HCT116 (cell line): Measurements from ENCODE around the gene NDUFAB1. TPM values are rescaled to one million over a fixed set of nuclear protein-coding genes. Genes with fewer than 3 reads are reported as not detected.

Experiments used
- ATAC-seq: fragments of 200-7000 bp; cut with Tn5 transposase; 2 replicates; pipeline ENCODE4 v1.9.1; 2020; ENCODE audit warnings: mild to moderate bottlenecking, moderate library complexity
- BruUV-seq: library from RNA; stranded (reverse); fragments of 400-500 nt; replicated peaks from 2 replicates; lab custom pipeline; 2021; lab: Mats Ljungman, UMichigan
- CTCF ChIA-PET: fragments of 300-600 bp; sonication (Branson Sonifier 250); formaldehyde crosslinking; loops from one replicate; lab custom pipeline; 2021; ENCODE audit warnings: antibody characterized with exemption; lab: Charles Lee
- POLR2A ChIA-PET: fragments of 300-600, 350-600 bp; sonication (Branson Sonifier 250); formaldehyde crosslinking; loops from one replicate; lab custom pipeline; 2021; ENCODE audit warnings: antibody characterized with exemption; lab: Charles Lee
- RAD21 ChIA-PET, 2 experiments: fragments of 300-600 bp; sonication (Branson Sonifier 250); formaldehyde crosslinking; loops; one replicate each; lab custom pipeline; 2023; ENCODE audit warnings: low total read pairs in 2 of 2; ENCODE audit not compliant: uncharacterized antibody in 2 of 2, unreplicated experiment in 2 of 2, low non-redundant PET in 1 of 2; lab: Charles Lee
- DNase-seq: peaks from one replicate; pipeline ENCODE4 v3.0.0-alpha.2; 2010; ENCODE audit warnings: low read depth, low spot score
- H2AFZ ChIP-seq: fragments of 200-600 bp; shearing (Covaris generic), sonication (generic); 2 replicates; pipeline ENCODE4 v1.6.1; 2017; ENCODE audit warnings: low read depth, mixed run types, mixed read lengths, antibody characterized with exemption, low read length; ENCODE audit not compliant: poor library complexity, severe bottlenecking
- H3K27ac ChIP-seq: 2 replicates; pipeline ENCODE4 v1.5.1; 2012; ENCODE audit warnings: low read depth, low read length
- H3K27me3 ChIP-seq: fragments of 200-600 bp; sonication (generic); 2 replicates; pipeline ENCODE4 v1.6.1; 2016; ENCODE audit warnings: mixed run types, low read length, mixed read lengths; ENCODE audit not compliant: insufficient read depth
- H3K36me3 ChIP-seq, 2 experiments: fragments of 200-500 bp in 1 of 2; fragments of 200-600 bp in 1 of 2; sonication (Bioruptor generic) in 1 of 2; sonication (generic) in 1 of 2; 2 replicates each; pipeline versions ENCODE4 v1.5.1 to v1.6.1; 2014 to 2016; ENCODE audit warnings: low read length in 2 of 2, inconsistent platforms in 1 of 2, mixed read lengths in 1 of 2, mixed run types in 1 of 2; ENCODE audit not compliant: insufficient read depth in 2 of 2, control insufficient read depth in 1 of 2
- H3K4me1 ChIP-seq, 2 experiments: fragments of 200-600 bp in 1 of 2; sonication (generic) in 1 of 2; 2 replicates each; pipeline versions ENCODE4 v1.5.1 to v1.6.1; 2012 to 2017; ENCODE audit warnings: low read length in 2 of 2, inconsistent platforms in 1 of 2, mild to moderate bottlenecking in 1 of 2, mixed read lengths in 1 of 2, mixed run types in 1 of 2, moderate library complexity in 1 of 2; ENCODE audit not compliant: insufficient read depth in 2 of 2, control insufficient read depth in 1 of 2
- H3K4me2 ChIP-seq: fragments of 200-600 bp; sonication (generic); 2 replicates; pipeline ENCODE4 v1.6.1; 2017; ENCODE audit warnings: mixed run types, low read length, mixed read lengths
- H3K4me3 ChIP-seq, 2 experiments: fragments of 200-600 bp in 1 of 2; sonication (generic) in 1 of 2; replicated peaks in 1 of 2; 2 replicates each; pipeline ENCODE4 v1.5.1; 2011 to 2016; ENCODE audit warnings: low read length in 2 of 2, control low read depth in 1 of 2, low read depth in 1 of 2, mild to moderate bottlenecking in 1 of 2, mixed read lengths in 1 of 2, mixed run types in 1 of 2
- H3K79me2 ChIP-seq: fragments of 200-600 bp; sonication (generic); 2 replicates; pipeline ENCODE4 v1.6.1; 2017; ENCODE audit warnings: mild to moderate bottlenecking, mixed run types, low read length, moderate library complexity, mixed read lengths; ENCODE audit not compliant: insufficient read depth
- H3K9ac ChIP-seq: fragments of 200-600 bp; sonication (generic); 2 replicates; pipeline ENCODE4 v1.6.1; 2016; ENCODE audit warnings: low read length, mixed read lengths
- H3K9me2 ChIP-seq: fragments of 200-600 bp; sonication (generic), shearing (Covaris generic); 2 replicates; pipeline ENCODE4 v1.6.1; 2017; ENCODE audit warnings: mixed run types, mild to moderate bottlenecking, moderate library complexity; ENCODE audit not compliant: insufficient read depth
- H3K9me3 ChIP-seq, 2 experiments: fragments of 200-500 bp in 1 of 2; fragments of 200-600 bp in 1 of 2; sonication (Bioruptor generic) in 1 of 2; sonication (generic) in 1 of 2; 2 replicates each; pipeline ENCODE4 v1.6.1; 2014 to 2017; ENCODE audit warnings: low read length in 2 of 2, mixed read lengths in 2 of 2, inconsistent platforms in 1 of 2, low read depth in 1 of 2, mild to moderate bottlenecking in 1 of 2, mixed run types in 1 of 2, moderate library complexity in 1 of 2; ENCODE audit not compliant: control insufficient read depth in 1 of 2, insufficient read depth in 1 of 2
- H4K20me1 ChIP-seq: fragments of 200-600 bp; sonication (generic), shearing (Covaris generic); 2 replicates; pipeline ENCODE4 v1.6.1; 2017; ENCODE audit warnings: mixed run types, mild to moderate bottlenecking, moderate library complexity; ENCODE audit not compliant: insufficient read depth
- CBX3 ChIP-seq: IDR thresholded peaks from 2 replicates; pipeline ENCODE4 v1.6.1; 2012; ENCODE audit warnings: low read depth
- ELF1 ChIP-seq: IDR thresholded peaks from 2 replicates; pipeline ENCODE4 v1.6.1; 2012; ENCODE audit warnings: low read depth, borderline replicate concordance
- EZH2phosphoT487 ChIP-seq: fragments of 200-600 bp; IDR thresholded peaks from 2 replicates; pipeline ENCODE4 v1.6.1; 2018; ENCODE audit warnings: antibody characterized with exemption, borderline replicate concordance
- FOSL1 ChIP-seq: IDR thresholded peaks from 2 replicates; pipeline ENCODE4 v1.6.1; 2012; ENCODE audit warnings: low read depth
- RAD21 ChIP-seq: IDR thresholded peaks from 2 replicates; pipeline ENCODE4 v1.6.1; 2012; ENCODE audit warnings: low read depth, mild to moderate bottlenecking
- SRF ChIP-seq: IDR thresholded peaks from 2 replicates; pipeline ENCODE4 v1.6.1; 2012; ENCODE audit warnings: low read depth
- TCF7L2 ChIP-seq: IDR thresholded peaks from 2 replicates; pipeline ENCODE4 v1.7.0; 2011; ENCODE audit warnings: borderline replicate concordance, inconsistent platforms; ENCODE audit not compliant: insufficient read depth, insufficient read length; ENCODE audit errors: extremely low read depth
- YY1 ChIP-seq: IDR thresholded peaks from 2 replicates; pipeline ENCODE4 v1.6.1; 2011; ENCODE audit warnings: low read length, low read depth, moderate library complexity, mild to moderate bottlenecking; ENCODE audit not compliant: insufficient replicate concordance; ENCODE audit errors: extremely low read depth
- ZNF274 ChIP-seq: fragments of 200-500 bp; sonication (Bioruptor generic); IDR thresholded peaks from 2 replicates; pipeline ENCODE4 v1.6.1; 2014; ENCODE audit warnings: mild to moderate bottlenecking, low read depth, low read length, inconsistent platforms
- intact Hi-C: fragments of 100-400 bp; cut with micrococcal nuclease; formaldehyde crosslinking; loops from 2 replicates; pipeline ENCODE4 v1.10.0; 2022
- total RNA-seq: library from RNA; stranded (reverse); gene quantifications from one replicate; pipeline ENCODE4 v1.2.1, GENCODE V29; 2021; ENCODE audit not compliant: unreplicated experiment
- TF ChIP-seq, protein P1 (sequence below): IDR thresholded peaks from 2 replicates; pipeline ENCODE4 v1.6.1; 2012; ENCODE audit warnings: low read depth
- TF ChIP-seq, protein P2 (sequence below): IDR thresholded peaks from 2 replicates; pipeline ENCODE4 v1.6.1; 2011; ENCODE audit warnings: mild to moderate bottlenecking, low read length, moderate library complexity; ENCODE audit not compliant: insufficient replicate concordance; ENCODE audit errors: extremely low read depth
- TF ChIP-seq, protein P3 (sequence below): IDR thresholded peaks from 2 replicates; pipeline ENCODE4 v1.6.1; 2012
- TF ChIP-seq, protein P4 (sequence below): IDR thresholded peaks from 2 replicates; pipeline ENCODE4 v1.6.1; 2012

The NDUFAB1 gene
- total RNA-seq, 1 experiment from 2014 or later: 169 TPM

- no peak overlapping the region for H3K9ac ChIP-seq
- RAD21 ChIA-PET: no interaction called here
- H3K27ac ChIP-seq: no peak overlapping the region
- H3K9me2 ChIP-seq: no peaks in the 10 kb centered on the region
- H3K4me2 ChIP-seq: no peak overlapping the region
- H4K20me1 ChIP-seq: no peaks in the 10 kb centered on the region
- no peaks in the 10 kb centered on the region for H3K27me3 ChIP-seq
- H3K9me3 ChIP-seq: no peaks in the 10 kb centered on the region
- H2AFZ ChIP-seq: no peak overlapping the region
- CTCF ChIA-PET: no interaction called here
- ATAC-seq: no peak
- no peak overlapping the region for H3K4me3 ChIP-seq
- H3K4me1 ChIP-seq: peaks cover 9 to 20% of the 10 kb centered on the region in 2 experiments
- H3K79me2 ChIP-seq: peaks cover 56% of the 10 kb centered on the region
- peaks cover 28 to 32% of the 10 kb centered on the region in 2 experiments for H3K36me3 ChIP-seq
- intact Hi-C loops: loop anchor here (10.0 kb wide), 1 partner anchor 980 kb away; the partner anchor contains the start of gene RBBP6
- TF ChIP-seq, protein P1, sequence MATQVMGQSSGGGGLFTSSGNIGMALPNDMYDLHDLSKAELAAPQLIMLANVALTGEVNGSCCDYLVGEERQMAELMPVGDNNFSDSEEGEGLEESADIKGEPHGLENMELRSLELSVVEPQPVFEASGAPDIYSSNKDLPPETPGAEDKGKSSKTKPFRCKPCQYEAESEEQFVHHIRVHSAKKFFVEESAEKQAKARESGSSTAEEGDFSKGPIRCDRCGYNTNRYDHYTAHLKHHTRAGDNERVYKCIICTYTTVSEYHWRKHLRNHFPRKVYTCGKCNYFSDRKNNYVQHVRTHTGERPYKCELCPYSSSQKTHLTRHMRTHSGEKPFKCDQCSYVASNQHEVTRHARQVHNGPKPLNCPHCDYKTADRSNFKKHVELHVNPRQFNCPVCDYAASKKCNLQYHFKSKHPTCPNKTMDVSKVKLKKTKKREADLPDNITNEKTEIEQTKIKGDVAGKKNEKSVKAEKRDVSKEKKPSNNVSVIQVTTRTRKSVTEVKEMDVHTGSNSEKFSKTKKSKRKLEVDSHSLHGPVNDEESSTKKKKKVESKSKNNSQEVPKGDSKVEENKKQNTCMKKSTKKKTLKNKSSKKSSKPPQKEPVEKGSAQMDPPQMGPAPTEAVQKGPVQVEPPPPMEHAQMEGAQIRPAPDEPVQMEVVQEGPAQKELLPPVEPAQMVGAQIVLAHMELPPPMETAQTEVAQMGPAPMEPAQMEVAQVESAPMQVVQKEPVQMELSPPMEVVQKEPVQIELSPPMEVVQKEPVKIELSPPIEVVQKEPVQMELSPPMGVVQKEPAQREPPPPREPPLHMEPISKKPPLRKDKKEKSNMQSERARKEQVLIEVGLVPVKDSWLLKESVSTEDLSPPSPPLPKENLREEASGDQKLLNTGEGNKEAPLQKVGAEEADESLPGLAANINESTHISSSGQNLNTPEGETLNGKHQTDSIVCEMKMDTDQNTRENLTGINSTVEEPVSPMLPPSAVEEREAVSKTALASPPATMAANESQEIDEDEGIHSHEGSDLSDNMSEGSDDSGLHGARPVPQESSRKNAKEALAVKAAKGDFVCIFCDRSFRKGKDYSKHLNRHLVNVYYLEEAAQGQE: no peak
- no peak for TF ChIP-seq TCF7L2
- TF ChIP-seq, protein P2, sequence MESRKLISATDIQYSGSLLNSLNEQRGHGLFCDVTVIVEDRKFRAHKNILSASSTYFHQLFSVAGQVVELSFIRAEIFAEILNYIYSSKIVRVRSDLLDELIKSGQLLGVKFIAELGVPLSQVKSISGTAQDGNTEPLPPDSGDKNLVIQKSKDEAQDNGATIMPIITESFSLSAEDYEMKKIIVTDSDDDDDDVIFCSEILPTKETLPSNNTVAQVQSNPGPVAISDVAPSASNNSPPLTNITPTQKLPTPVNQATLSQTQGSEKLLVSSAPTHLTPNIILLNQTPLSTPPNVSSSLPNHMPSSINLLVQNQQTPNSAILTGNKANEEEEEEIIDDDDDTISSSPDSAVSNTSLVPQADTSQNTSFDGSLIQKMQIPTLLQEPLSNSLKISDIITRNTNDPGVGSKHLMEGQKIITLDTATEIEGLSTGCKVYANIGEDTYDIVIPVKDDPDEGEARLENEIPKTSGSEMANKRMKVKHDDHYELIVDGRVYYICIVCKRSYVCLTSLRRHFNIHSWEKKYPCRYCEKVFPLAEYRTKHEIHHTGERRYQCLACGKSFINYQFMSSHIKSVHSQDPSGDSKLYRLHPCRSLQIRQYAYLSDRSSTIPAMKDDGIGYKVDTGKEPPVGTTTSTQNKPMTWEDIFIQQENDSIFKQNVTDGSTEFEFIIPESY: no peak
- no peak for TF ChIP-seq CBX3
- TF ChIP-seq, protein P3, sequence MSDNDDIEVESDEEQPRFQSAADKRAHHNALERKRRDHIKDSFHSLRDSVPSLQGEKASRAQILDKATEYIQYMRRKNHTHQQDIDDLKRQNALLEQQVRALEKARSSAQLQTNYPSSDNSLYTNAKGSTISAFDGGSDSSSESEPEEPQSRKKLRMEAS: no peak
- TF ChIP-seq ELF1: no peak
- no peak for TF ChIP-seq RAD21
- no peak for TF ChIP-seq FOSL1
- TF ChIP-seq, protein P4, sequence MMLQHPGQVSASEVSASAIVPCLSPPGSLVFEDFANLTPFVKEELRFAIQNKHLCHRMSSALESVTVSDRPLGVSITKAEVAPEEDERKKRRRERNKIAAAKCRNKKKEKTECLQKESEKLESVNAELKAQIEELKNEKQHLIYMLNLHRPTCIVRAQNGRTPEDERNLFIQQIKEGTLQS: no peak
- TF ChIP-seq EZH2phosphoT487: no peak
- TF ChIP-seq YY1: no peak
- no peak for TF ChIP-seq SRF
- TF ChIP-seq ZNF274: no peak
- BruUV-seq: no TSS peak
- DNase-seq: no peak
- POLR2A ChIA-PET: no interaction called here
These were observed 41.6 kb downstream of the NDUFAB1 start for GRCh38 chr16:23554536-23554935.
